ENCODE measurements around the gene KYAT1. TPM values are rescaled to one million over a fixed set of nuclear protein-coding genes. Genes with fewer than 3 reads are reported as not detected.

KYAT1 gene
- total and polyA plus RNA-seq, 2 of the 13 experiments (the other 11 are each of a cell fraction or from before 2014, with no cell fraction given) = 9.2 to 46.5 TPM

- CTCF ChIA-PET (ENCODE audit: low intra/inter-chr PET ratio, low total read pairs) = no interaction called here
- WGBS (ENCODE audit: low lambda C conversion rate) = 100% methylated on average over 8 of the region's 24 CpGs
- H4K20me1 ChIP-seq (ENCODE audit: insufficient read depth, low read length) = no peaks in the 10 kb centered on the region
- no TSS peak for BruUV-seq (replicated peaks)
- no peak overlapping the region for H3K4me3 ChIP-seq (replicated peaks in 1 of 3; ENCODE audit: insufficient read depth in 1 of 3, low read depth in 2 of 3, low read length in 3 of 3)
- peaks cover 25 to 44% of the 10 kb centered on the region in 2 experiments for H3K36me3 ChIP-seq (replicated peaks in 1 of 2; ENCODE audit: control insufficient read depth in 1 of 2, insufficient read depth in 2 of 2, low read length in 2 of 2)
- intact Hi-C loops (cut with micrococcal nuclease; ENCODE audit: unreplicated experiment) (no loop called here), in situ Hi-C loops (cut with HindIII; ENCODE audit: extremely low pct_ligation_motif_present, low pct_unique_long_range_greater_than_20kb) (no loop called here)
- H3K79me2 ChIP-seq (ENCODE audit: insufficient read depth, low read length) = peaks cover 2% of the 10 kb centered on the region
- DNase-seq (ENCODE audit: low spot score) (no peak), FAIRE-seq (no peak), ATAC-seq (no peak)
- no peak overlapping the region for H2AFZ ChIP-seq (ENCODE audit: low read length)
- no peak for TF ChIP-seq PHF8 (CRISPR knock-in tag; IDR thresholded peaks at IDR 0.05)
- TF ChIP-seq MAFK (conservative IDR thresholded peaks at IDR 0.05 in 1 of 2, IDR thresholded peaks at IDR 0.05 in 1 of 2; ENCODE audit: low read length in 2 of 2) = no peak
- H3K4me1 ChIP-seq (ENCODE audit: insufficient read depth, low read length) = peaks cover 54% of the 10 kb centered on the region
- no peak overlapping the region for H3K27ac ChIP-seq (ENCODE audit: extremely low read length, insufficient read depth, low read length)
- no peaks in the 10 kb centered on the region for H3K9me3 ChIP-seq (ENCODE audit: low read length)
- POLR2A ChIA-PET = interaction anchor here (1.2 kb wide), 1 partner anchor 11 kb away, joined by 3 read pairs; no protein-coding TSS in a partner anchor
- H3K4me2 ChIP-seq (ENCODE audit: low read depth, low read length) = no peak overlapping the region
- no peak overlapping the region for H3K9ac ChIP-seq (ENCODE audit: insufficient read depth, low read depth, low read length)
- no peaks in the 10 kb centered on the region for H3K27me3 ChIP-seq (ENCODE audit: control insufficient read depth in 1 of 2, insufficient read depth in 2 of 2, low read length in 2 of 2)
These were observed 26.6 kb upstream of the KYAT1 start for GRCh38 chr9:128908372-128908771.

- Histone ChIP-seq H3K4me2 (ENCODE audit: low read depth, low read length) (no peak overlapping the region), H3K9ac (ENCODE audit: insufficient read depth, low read depth, low read length) (no peak overlapping the region), H3K27me3 (ENCODE audit: control insufficient read depth in 1 of 2, insufficient read depth in 2 of 2, low read length in 2 of 2) (no peaks in the 10 kb centered on the region), H3K4me1 (ENCODE audit: insufficient read depth, low read length) (peaks cover 38% of the 10 kb centered on the region), H3K79me2 (ENCODE audit: insufficient read depth, low read length) (peaks cover 4% of the 10 kb centered on the region), H3K27ac (ENCODE audit: extremely low read length, insufficient read depth, low read length) (peak overlapping the region; percentile 50), H2AFZ (ENCODE audit: low read length) (no peak overlapping the region), H4K20me1 (ENCODE audit: insufficient read depth, low read length) (no peaks in the 10 kb centered on the region), H3K36me3 (replicated peaks in 1 of 2; ENCODE audit: control insufficient read depth in 1 of 2, insufficient read depth in 2 of 2, low read length in 2 of 2) (peaks cover 27 to 44% of the 10 kb centered on the region in 2 experiments), H3K4me3 (replicated peaks in 1 of 3; ENCODE audit: insufficient read depth in 1 of 3, low read depth in 2 of 3, low read length in 3 of 3) (no peak overlapping the region), H3K9me3 (ENCODE audit: low read length) (no peaks in the 10 kb centered on the region)
- no peak for ATAC-seq
- BruUV-seq (replicated peaks) = no TSS peak
- ChIA-PET POLR2A (interaction anchor here (0.6 to 1.0 kb wide), 2 partner anchors 31 to 238 kb away, joined by 3 read pairs; no protein-coding TSS in a partner anchor), CTCF (ENCODE audit: low intra/inter-chr PET ratio, low total read pairs) (no interaction called here)
- no peak for DNase-seq (ENCODE audit: low spot score)
- no peak for FAIRE-seq
- in situ Hi-C loops (cut with HindIII; ENCODE audit: extremely low pct_ligation_motif_present, low pct_unique_long_range_greater_than_20kb) = no loop called here
- intact Hi-C loops (cut with micrococcal nuclease; ENCODE audit: unreplicated experiment) = no loop called here
- 65% methylated on average over 2 of the region's 2 CpGs for WGBS (ENCODE audit: low lambda C conversion rate)
- no peak for TF ChIP-seq TBP (CRISPR knock-in tag; IDR thresholded peaks at IDR 0.05)
- no peak for TF ChIP-seq ZNF75D (CRISPR knock-in tag; IDR thresholded peaks at IDR 0.05; ENCODE audit: borderline replicate concordance)
- TF ChIP-seq TRIM24 (CRISPR knock-in tag; IDR thresholded peaks at IDR 0.05) = no peak
- no peak for TF ChIP-seq ZNF766 (CRISPR knock-in tag; IDR thresholded peaks at IDR 0.05; ENCODE audit: borderline replicate concordance)
- TF ChIP-seq POGZ (CRISPR knock-in tag; IDR thresholded peaks at IDR 0.05) = no peak
- TF ChIP-seq ZBTB3 (CRISPR knock-in tag; IDR thresholded peaks at IDR 0.05; ENCODE audit: borderline replicate concordance, low read depth) = no peak
- no peak for TF ChIP-seq ZNF878 (CRISPR knock-in tag; IDR thresholded peaks at IDR 0.05)
- TF ChIP-seq STAT5B (CRISPR knock-in tag; IDR thresholded peaks at IDR 0.05) = no peak
- TF ChIP-seq ZNF747 (CRISPR knock-in tag; IDR thresholded peaks at IDR 0.05; ENCODE audit: borderline replicate concordance) = no peak
- no peak for TF ChIP-seq ZFP36L2 (CRISPR knock-in tag; IDR thresholded peaks at IDR 0.05)
- TF ChIP-seq SIX1 (CRISPR knock-in tag; IDR thresholded peaks at IDR 0.05; ENCODE audit: borderline replicate concordance) = no peak
- TF ChIP-seq RBAK (CRISPR knock-in tag; IDR thresholded peaks at IDR 0.05) = no peak
- no peak for TF ChIP-seq ZNF574 (CRISPR knock-in tag; IDR thresholded peaks at IDR 0.05)
- TF ChIP-seq ZNF501 (CRISPR knock-in tag; IDR thresholded peaks at IDR 0.05) = no peak
- TF ChIP-seq TERF1 (CRISPR knock-in tag; IDR thresholded peaks at IDR 0.05) = no peak
These were observed 25.0 kb upstream of the KYAT1 start for GRCh38 chr9:128906741-128907140.
